ENCODE results near the gene CAP2.

DNA sequence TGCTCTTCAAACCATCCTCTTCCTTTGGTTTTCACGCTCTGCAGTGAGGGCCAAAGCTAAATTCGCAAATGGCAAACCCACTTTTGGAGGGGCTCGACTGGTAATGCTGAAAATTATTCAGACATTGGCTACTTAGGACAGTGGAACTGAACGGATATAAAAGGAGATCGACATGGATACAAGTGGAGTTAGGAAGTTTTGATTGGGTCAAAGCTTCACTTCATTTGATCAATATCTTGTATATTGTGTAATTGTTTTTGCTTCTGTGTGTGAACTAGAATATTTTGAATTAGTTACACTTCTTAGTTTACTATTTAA, 207.9 kb downstream of the CAP2 start:
- TF ChIP-seq POLR2AphosphoS5 (IDR thresholded peaks at IDR 0.05; ENCODE audit: low read depth, low read length), result no peak
- TF ChIP-seq, protein P1, sequence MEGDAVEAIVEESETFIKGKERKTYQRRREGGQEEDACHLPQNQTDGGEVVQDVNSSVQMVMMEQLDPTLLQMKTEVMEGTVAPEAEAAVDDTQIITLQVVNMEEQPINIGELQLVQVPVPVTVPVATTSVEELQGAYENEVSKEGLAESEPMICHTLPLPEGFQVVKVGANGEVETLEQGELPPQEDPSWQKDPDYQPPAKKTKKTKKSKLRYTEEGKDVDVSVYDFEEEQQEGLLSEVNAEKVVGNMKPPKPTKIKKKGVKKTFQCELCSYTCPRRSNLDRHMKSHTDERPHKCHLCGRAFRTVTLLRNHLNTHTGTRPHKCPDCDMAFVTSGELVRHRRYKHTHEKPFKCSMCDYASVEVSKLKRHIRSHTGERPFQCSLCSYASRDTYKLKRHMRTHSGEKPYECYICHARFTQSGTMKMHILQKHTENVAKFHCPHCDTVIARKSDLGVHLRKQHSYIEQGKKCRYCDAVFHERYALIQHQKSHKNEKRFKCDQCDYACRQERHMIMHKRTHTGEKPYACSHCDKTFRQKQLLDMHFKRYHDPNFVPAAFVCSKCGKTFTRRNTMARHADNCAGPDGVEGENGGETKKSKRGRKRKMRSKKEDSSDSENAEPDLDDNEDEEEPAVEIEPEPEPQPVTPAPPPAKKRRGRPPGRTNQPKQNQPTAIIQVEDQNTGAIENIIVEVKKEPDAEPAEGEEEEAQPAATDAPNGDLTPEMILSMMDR (IDR thresholded peaks at IDR 0.05), result no peak
